ACC112 (cell line): ENCODE results near the gene KRT74.

Experiments used
- H2AFZ ChIP-seq: fragments of 200-600 bp; sonication (generic); one replicate; pipeline ENCODE4 v1.6.0; 2017; ENCODE audit warnings: antibody characterized with exemption, low read length; ENCODE audit not compliant: unreplicated experiment
- H3K27ac ChIP-seq: fragments of 200-600 bp; sonication (generic); 2 replicates; pipeline ENCODE4 v1.5.1; 2014; ENCODE audit warnings: low read depth, mild to moderate bottlenecking, antibody characterized with exemption, low read length, moderate library complexity
- H3K27me3 ChIP-seq: fragments of 200-600 bp; sonication (generic); 2 replicates; pipeline ENCODE4 v1.6.1; 2014; ENCODE audit warnings: mild to moderate bottlenecking, antibody characterized with exemption, low read length, moderate library complexity, mixed read lengths; ENCODE audit not compliant: insufficient read depth
- H3K36me3 ChIP-seq: fragments of 200-600 bp; sonication (generic); 2 replicates; pipeline ENCODE4 v1.6.1; 2016; ENCODE audit warnings: mild to moderate bottlenecking, antibody characterized with exemption, low read length, moderate library complexity, mixed read lengths; ENCODE audit not compliant: insufficient read depth
- H3K4me1 ChIP-seq: fragments of 200-600 bp; sonication (generic); one replicate; pipeline ENCODE4 v1.6.1; 2016; ENCODE audit warnings: low read length, mixed read lengths; ENCODE audit not compliant: insufficient read depth, unreplicated experiment, control insufficient read depth
- H3K4me3 ChIP-seq: fragments of 200-600 bp; sonication (generic); 2 replicates; pipeline ENCODE4 v1.5.1; 2014; ENCODE audit warnings: mild to moderate bottlenecking, low read depth, low read length
- H3K79me2 ChIP-seq: fragments of 200-600 bp; sonication (generic); one replicate; pipeline ENCODE4 v1.6.0; 2016; ENCODE audit warnings: low read length; ENCODE audit not compliant: control insufficient read depth, unreplicated experiment, insufficient read depth

KRT74 gene

GRCh38 chr12:52612431-52613383 is 39.1 kb upstream of the KRT74 start:
- Histone ChIP-seq H3K27ac (no peak overlapping the region), H3K4me3 (no peak overlapping the region), H3K36me3 (no peaks in the 10 kb centered on the region), H3K27me3 (peaks cover 96% of the 10 kb centered on the region), H3K79me2 (no peaks in the 10 kb centered on the region), H3K4me1 (no peaks in the 10 kb centered on the region), H2AFZ (no peak overlapping the region)

- Histone ChIP-seq H3K79me2 (no peaks in the 10 kb centered on the region), H3K27me3 (peaks cover 97% of the 10 kb centered on the region), H3K36me3 (no peaks in the 10 kb centered on the region), H2AFZ (no peak overlapping the region), H3K4me3 (no peak overlapping the region), H3K27ac (no peak overlapping the region), H3K4me1 (no peaks in the 10 kb centered on the region)
Observed at GRCh38 chr12:52611080-52611468, 37.4 kb upstream of the KRT74 start.

- Histone ChIP-seq H3K4me3 (no peak overlapping the region), H3K36me3 (no peaks in the 10 kb centered on the region), H3K27me3 (peaks cover 93% of the 10 kb centered on the region), H2AFZ (no peak overlapping the region), H3K4me1 (no peaks in the 10 kb centered on the region), H3K27ac (no peak overlapping the region), H3K79me2 (no peaks in the 10 kb centered on the region)
Observed at GRCh38 chr12:52608826-52609630, 35.4 kb upstream of the KRT74 start.

- Histone ChIP-seq H3K27me3 (peaks cover 85% of the 10 kb centered on the region), H3K36me3 (no peaks in the 10 kb centered on the region), H3K4me3 (no peak overlapping the region), H3K79me2 (no peaks in the 10 kb centered on the region), H2AFZ (no peak overlapping the region), H3K4me1 (no peaks in the 10 kb centered on the region), H3K27ac (no peak overlapping the region)
Observed at GRCh38 chr12:52608161-52608560, 34.5 kb upstream of the KRT74 start.

GRCh38 chr12:52607314-52607713 is 33.7 kb upstream of the KRT74 start:
- Histone ChIP-seq H3K27ac (no peak overlapping the region), H3K4me1 (no peaks in the 10 kb centered on the region), H3K27me3 (peaks cover 83% of the 10 kb centered on the region), H3K4me3 (no peak overlapping the region), H3K79me2 (no peaks in the 10 kb centered on the region), H2AFZ (no peak overlapping the region), H3K36me3 (no peaks in the 10 kb centered on the region)

- no peak overlapping the region for H3K27ac ChIP-seq
- peaks cover 84% of the 10 kb centered on the region for H3K27me3 ChIP-seq
- no peaks in the 10 kb centered on the region for H3K36me3 ChIP-seq
- no peak overlapping the region for H3K4me3 ChIP-seq
- no peaks in the 10 kb centered on the region for H3K4me1 ChIP-seq
- no peaks in the 10 kb centered on the region for H3K79me2 ChIP-seq
- H2AFZ ChIP-seq, result no peak overlapping the region
Observed at GRCh38 chr12:52606581-52607218, 33.1 kb upstream of the KRT74 start.

- H3K27me3 ChIP-seq, result peaks cover 84% of the 10 kb centered on the region
- no peaks in the 10 kb centered on the region for H3K79me2 ChIP-seq
- no peak overlapping the region for H3K27ac ChIP-seq
- H2AFZ ChIP-seq, result no peak overlapping the region
- no peak overlapping the region for H3K4me3 ChIP-seq
- no peaks in the 10 kb centered on the region for H3K36me3 ChIP-seq
- no peaks in the 10 kb centered on the region for H3K4me1 ChIP-seq
Observed at GRCh38 chr12:52606096-52606495, 32.5 kb upstream of the KRT74 start.

- H3K4me3 ChIP-seq, result no peak overlapping the region
- H3K27me3 ChIP-seq, result peaks cover 84% of the 10 kb centered on the region
- H2AFZ ChIP-seq, result no peak overlapping the region
- H3K4me1 ChIP-seq, result no peaks in the 10 kb centered on the region
- H3K36me3 ChIP-seq, result no peaks in the 10 kb centered on the region
- H3K27ac ChIP-seq, result no peak overlapping the region
- no peaks in the 10 kb centered on the region for H3K79me2 ChIP-seq
Observed at GRCh38 chr12:52605542-52605941, 31.9 kb upstream of the KRT74 start.

- Histone ChIP-seq H3K4me1 (no peaks in the 10 kb centered on the region), H3K79me2 (no peaks in the 10 kb centered on the region), H3K4me3 (no peak overlapping the region), H3K27me3 (peaks cover 86% of the 10 kb centered on the region), H3K36me3 (no peaks in the 10 kb centered on the region), H3K27ac (no peak overlapping the region), H2AFZ (no peak overlapping the region)
Observed at GRCh38 chr12:52604859-52605258, 31.2 kb upstream of the KRT74 start.

GRCh38 chr12:52603314-52603713 is 29.7 kb upstream of the KRT74 start:
- Histone ChIP-seq H3K79me2 (no peaks in the 10 kb centered on the region), H2AFZ (no peak overlapping the region), H3K4me1 (no peaks in the 10 kb centered on the region), H3K4me3 (no peak overlapping the region), H3K36me3 (no peaks in the 10 kb centered on the region), H3K27me3 (peaks cover 86% of the 10 kb centered on the region), H3K27ac (no peak overlapping the region)
